GM18502 (cell line): ENCODE results near the gene THEMIS2.
"Not testable (repeated sequence)": the region's sequence is repeated elsewhere in the genome, so short reads cannot be mapped to it uniquely, and the experiment has no call there.

Experiments used
- ATAC-seq: cut with Tn5 transposase; IDR thresholded peaks from one replicate; pipeline ENCODE4 v1.9.1; 2021; ENCODE audit warnings: mild to moderate bottlenecking; ENCODE audit not compliant: unreplicated experiment, poor library complexity

The THEMIS2 gene

DNA sequence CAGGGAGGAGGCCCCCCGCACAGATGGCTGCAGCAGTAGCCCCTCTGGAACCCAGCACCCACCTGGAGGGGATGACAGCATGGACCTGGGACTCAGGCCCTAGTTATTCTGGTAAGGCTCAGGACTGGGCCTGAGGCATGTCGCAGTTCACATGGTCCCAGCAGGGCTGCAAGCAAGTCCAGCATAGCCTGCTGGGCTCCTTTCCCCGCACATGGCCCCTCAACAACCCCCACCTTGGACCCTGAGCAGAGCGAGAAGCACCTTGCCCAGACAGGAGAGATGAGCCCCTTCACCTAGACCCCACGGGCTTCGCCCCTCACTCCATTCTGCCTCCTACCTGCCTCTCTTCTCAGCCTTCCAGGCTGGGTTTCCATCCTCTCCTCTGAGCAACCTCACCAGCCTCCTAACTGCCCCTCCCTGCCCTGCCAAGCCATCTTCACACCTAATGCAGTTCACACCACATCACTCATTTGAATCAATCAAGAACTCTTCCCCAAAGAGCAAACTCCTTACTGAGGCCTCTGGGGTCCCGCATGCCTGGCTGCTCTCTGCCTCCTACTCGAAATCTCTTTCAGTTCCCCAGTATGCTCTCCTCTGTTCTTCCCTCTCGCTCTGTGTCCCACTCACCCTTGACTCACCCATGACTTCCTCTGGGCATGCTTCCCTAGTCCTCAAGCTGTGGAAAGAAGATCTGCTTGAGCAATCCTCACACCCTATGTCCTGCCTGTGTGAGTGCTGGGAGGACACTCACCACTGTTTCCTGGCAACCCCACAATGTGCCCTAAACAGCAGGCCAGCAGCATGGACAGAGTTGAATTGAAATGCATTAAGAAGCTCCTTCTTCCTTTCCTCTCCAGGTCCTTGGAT lies 9.4 kb upstream of the THEMIS2 start:
- no peak for ATAC-seq

DNA sequence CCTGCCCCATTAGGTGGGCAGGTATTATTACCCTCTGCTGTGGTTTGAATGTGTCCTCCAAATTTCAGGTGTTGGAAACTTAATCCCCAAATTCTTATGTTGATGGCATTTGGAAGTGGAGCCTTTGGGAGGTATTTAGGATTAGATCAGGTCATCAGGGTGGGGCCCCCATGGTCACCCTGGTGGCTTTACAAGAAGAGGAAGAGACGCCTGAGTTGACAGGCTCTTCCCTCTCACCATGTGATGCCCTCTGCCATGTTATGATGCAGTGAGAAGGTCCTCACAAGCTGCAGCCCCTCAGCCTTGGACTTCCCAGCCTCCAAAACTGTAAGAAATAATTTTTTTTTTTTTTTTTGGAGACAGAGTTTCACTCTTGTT lies 8.8 kb upstream of the THEMIS2 start:
- no peak for ATAC-seq

DNA sequence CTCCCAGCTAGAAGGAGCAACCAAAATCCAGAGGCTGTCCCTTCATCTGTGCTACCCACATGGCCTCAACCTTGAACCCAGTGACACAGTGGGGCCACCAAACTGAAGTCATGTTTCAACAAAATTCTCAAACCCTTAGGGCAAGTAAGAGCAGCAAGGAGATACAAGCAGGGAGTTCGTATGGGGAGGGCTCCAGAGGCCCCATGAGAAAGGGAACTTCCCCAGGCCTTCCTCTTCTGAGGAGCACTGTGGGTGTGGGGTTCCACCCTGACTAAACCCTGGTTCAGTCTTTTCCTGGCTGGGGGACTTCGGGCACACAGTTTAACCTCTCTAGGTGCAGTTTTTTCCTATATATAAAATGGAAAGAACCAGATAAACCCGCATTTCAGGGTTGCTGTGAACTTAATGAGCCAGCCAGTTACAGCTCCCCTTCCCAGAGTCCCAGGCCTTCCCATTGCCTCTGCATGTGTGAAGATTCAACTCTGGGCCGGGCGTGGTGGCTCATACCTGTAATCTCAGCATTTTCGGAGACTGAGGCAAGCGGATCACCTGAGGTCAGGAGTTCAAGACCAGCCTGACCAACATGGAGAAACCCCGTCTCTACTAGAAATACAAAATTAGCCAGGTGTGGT lies 8.0 kb upstream of the THEMIS2 start:
- ATAC-seq = no peak

DNA sequence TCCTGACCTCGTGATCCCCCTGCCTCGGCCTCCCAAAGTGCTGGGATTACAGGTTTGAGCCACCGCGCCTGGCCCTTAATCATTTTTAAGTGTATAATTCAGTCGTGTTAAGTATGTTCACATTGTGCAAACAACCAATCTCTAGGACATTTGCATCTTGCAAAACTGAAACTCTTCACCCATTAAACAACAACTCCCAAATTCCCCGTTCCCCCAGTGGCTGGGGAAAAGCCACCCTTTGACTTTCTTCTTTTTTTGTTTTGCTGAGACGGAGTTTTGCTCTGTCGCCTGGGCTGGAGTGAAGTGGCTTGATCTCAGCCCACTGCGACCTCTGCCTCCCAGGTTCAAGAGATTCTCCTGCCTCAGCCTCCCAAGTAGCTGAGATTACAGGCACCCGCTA lies 6.5 kb upstream of the THEMIS2 start:
- ATAC-seq = no peak

DNA sequence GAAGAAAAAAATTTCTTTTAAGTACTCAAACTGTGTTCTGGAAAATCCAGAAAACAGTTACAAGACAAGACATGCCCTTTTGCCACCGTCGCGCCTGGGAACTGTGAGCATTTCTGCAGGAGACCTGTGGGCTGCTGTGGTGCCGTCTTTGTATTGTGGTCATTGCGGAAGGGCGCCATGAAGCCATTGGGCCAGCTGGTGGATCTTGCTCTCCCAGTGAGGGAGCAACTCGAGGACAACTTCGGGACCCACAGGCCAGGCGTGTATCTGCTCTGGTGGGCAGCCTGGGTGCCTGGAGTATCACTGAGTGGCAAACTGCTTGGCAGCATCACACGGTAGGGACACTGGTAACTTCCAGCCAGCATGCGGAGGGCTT lies 3.8 kb upstream of the THEMIS2 start:
- no peak for ATAC-seq

DNA sequence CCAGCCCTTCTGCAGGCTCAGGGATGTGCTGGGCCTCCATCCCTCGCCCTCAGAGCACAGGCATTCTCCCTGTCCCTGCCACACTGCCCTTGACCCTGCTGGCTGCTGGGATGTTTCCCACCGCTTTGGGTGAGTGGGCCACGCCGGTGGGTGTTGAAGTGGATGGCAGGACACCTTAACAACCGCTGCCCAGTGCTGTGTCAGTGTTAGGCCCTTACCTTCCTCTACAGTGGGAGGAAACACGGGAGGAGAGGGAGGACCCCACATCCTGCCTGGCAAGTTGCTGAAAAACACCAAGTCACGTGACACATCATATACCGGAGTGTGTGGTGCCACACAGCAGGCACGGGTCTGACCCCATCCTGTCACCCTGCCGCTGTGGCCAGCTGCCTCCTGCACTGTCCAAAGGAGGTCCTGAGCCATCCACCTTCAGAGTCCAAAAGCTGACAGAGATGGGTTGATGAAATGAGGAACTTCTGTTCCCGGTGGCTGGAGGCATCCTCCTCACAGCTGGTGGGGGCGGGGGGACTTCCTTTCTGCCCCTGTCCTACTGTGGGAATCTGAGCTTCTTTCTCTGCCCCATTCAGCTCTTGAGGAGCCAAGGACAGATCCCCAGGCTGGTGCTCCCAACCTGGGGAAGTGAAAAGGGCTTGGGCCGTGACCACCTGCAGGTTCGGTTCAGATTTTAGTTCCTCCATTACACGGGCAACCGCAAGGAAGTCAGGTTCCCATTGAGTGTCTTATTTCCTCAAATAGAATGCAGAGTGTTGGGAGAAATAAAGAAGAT lies 3.2 kb upstream of the THEMIS2 start:
- ATAC-seq = peak; percentile 48

DNA sequence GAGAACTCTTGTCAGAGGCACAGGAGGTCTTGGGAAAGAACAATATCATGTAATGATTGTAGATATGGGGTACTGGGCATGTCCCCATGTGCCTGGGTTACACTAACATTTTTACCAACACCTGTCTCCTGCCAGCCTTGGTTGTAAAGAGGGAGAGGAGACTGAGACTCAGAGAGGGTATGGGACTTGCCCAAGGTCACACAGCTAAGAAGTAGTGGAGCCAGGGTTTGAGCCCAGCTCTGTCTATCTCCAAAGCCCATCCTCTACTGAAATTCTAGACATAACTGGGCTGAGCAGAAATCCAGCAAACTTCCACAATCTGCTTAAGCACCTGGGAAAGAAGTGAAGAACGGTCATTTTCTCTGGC lies 2.6 kb upstream of the THEMIS2 start:
- ATAC-seq = no peak

DNA sequence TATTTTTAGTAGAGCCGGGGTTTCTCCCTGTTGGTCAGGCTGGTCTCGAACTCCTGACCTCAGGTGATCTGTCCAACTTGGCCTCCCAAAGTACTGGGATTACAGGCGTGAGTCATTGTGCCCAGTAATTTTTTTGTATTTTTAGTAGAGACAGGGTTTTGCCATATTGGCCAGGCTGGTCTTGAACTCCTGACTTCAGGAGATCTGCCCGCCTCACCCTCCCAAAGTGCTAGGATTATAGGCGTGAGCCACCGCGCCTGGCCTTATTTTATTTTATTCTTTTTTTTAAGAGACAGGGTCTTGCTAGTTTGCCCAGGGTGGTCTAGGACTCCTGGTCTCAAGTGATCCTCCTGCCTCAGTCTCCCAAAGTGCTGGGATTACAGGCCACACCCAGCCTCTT lies 1.3 kb upstream of the THEMIS2 start:
- not testable (repeated sequence) for ATAC-seq

DNA sequence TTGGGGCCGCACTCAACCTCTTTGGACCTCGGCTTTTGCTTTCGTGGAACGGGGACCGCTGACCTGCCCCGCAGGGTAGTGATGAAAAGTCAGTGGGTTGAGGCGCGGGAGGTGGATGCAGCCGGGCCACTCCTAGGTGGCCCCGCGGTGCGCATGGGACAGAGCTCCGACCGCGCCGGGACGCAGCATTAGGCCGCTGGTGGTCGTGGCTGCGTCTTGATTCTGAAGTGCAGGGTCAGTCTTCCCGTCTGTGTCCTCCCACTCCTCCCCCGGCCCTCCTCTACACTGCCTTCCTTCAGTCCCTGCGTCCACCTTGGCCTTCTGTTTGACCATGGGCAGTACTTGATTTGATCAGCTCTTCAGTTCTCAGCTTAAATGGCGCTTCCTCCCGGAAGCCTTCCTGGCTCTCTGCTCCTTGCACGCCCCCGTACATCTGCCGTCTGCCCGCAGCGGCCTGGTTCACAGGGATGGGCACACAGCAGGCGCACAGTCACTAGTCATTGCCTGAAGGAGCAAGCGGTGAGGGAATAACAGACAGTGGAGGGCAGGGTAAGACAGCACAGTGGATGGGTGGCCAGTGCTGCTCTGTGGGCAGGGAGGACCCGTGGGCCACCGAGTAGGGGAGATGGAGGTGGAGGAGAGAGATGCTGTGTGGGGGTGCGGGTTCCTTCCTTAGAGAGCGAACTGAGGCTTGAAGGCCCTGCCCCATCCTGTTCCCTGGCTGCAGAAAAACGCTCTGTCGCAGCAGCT lies 633 bp downstream of the THEMIS2 start:
- ATAC-seq = peak; percentile 30

DNA sequence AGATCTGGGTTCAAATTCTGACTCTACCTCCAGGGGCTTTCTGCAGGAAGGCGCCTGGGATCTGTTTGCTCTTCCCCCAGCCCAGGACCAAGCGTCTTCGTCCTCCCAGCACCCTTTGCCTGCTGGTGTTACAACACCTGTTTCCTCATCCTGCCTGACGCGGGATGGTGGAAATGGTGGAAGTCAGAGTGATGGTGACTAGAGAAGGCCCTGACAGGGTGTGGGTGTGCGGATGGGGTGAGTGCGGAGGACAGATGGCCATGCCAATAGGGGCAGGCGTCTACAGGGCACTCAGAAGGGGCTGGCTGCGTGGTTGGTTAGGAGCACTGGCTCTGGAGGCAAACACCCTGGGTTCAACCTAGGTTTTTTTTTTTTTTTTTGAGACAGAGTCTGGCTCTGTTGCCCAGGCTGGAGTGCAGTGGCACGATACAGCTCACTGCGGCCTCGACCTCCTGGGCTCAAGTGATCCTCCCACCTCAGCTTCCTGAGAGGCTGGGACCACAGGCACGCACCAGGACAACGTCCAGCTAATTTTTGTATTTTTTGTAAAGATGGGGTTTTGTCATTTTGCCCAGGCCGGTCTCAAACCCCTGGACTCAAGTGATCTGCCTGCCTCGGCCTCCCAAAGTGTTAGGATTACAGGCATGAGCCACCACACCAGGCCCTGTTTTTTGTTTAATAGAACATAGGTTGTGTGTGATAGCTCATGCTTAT lies 1.5 kb downstream of the THEMIS2 start:
- ATAC-seq = no peak

DNA sequence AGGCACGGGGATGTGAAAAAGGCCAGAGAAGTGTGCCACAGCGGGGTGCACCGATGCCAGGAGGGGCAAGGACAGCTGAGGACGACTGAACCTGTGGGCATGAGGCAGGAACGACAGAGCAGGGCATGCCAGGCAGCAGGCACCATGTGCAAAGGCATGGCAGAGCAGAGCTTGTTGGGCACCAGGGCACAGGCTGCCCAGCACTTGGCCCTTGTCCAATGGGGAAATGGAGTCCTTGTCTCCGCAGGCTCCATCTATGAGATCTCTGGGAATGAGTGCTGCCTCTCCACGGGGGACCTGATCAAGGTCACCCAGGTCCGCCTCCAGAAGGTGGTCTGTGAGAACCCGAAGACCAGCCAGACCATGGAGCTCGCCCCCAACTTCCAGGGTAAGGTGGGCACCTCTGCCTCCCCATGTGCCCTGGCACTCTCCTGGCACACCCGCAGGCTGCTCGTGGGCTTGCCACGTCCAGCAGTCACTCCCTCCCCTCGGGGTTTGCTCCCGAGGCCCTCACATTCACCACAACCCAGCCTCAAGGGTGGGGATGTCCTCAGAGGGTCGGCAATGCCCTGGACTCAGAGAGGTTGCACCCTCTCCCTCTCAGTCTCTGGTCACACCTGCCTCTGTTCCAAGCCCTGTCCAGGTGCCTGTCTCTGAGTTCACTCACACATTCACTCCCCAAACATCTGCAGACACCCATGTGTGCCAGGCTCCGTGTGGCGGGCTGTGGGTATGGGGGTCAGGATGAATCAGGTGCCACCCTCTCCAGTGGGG lies 4.2 kb downstream of the THEMIS2 start:
- ATAC-seq = no peak

DNA sequence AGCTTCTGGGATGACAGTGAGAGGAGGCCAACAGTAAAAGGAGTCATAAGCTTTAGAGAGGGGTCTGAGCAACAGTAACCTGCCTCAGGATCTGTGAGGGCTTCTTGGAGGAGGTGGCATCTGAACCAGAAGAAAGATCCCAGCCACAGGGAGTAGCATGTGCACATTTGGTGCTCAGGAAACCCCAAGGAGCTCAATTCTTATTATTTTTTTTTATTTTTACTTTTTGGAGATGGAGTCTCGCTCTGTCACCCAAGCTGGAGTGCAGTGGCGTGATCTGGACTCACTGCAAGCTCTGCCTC lies 4.7 kb downstream of the THEMIS2 start:
- ATAC-seq = no peak

DNA sequence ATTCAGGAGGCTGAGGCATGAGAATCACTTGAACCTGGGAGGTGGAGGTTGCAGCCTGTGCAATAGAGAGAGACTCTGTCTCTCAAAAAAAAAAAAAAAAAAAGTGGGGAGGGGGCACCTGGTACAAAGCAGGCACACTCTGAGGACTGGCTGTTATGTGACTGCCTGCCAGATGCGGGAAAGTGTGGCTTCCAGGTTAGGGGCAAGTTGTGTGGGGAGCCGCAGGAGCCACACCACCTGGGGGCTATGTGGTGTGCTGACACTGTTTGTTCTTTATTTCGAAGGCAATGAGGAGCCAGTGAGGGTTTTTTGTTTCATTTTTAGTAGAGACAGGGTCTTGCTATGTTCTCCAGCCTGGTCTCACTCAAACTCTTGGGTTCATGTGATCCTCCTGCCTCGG lies 5.7 kb downstream of the THEMIS2 start:
- no peak for ATAC-seq

DNA sequence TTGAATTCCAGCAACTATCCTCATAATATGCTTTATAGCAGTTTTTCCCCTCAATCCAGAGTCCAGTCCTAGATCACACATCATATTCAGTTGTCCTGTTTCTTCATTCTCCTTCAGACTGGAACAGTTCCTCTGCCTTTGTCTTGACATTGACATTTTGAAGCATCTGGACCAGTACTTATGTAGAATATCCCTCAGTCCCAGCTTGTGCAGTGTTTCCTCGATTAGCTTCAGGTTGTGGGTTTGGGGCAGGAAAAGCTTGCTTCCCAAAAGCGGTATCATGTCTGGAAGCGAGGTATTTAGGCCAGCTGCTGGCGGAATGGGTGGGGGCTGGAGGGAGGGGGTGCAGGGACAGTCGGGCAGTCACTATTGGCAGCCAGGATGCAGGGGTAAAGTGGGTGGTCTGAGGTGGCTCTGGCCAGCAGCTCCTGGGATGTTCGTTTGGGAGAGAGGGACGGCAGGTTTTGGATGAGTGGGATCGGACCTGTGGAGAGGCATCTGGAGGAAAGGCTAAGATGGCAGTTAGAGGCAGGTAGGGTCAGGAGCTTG lies 6.5 kb downstream of the THEMIS2 start:
- no peak for ATAC-seq

DNA sequence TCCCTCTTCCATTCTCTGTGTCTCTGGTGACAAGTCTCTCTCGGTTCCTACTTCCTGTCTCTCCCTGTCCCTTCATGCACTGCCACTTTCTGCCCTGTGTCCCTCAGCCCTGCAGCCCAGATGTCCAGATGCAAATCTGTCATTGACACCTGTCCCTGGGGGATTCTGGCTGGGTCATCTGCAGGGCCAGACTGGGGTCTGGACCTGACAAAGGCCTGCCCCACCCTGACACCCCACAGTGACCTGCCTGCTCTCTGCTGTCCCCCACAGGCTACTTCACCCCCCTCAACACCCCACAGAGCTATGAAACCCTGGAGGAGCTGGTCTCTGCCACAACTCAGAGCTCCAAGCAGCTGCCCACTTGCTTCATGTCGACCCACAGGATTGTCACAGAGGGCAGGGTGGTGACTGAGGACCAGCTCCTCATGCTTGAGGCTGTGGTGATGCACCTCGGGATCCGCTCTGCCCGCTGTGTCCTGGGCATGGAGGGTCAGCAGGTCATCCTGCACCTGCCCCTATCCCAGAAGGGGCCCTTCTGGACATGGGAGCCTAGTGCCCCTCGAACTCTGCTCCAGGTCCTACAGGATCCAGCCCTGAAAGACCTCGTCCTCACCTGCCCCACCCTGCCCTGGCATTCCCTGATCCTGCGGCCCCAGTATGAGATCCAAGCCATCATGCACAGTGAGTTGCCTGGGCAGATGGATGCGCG lies 7.2 kb downstream of the THEMIS2 start:
- no peak for ATAC-seq

DNA sequence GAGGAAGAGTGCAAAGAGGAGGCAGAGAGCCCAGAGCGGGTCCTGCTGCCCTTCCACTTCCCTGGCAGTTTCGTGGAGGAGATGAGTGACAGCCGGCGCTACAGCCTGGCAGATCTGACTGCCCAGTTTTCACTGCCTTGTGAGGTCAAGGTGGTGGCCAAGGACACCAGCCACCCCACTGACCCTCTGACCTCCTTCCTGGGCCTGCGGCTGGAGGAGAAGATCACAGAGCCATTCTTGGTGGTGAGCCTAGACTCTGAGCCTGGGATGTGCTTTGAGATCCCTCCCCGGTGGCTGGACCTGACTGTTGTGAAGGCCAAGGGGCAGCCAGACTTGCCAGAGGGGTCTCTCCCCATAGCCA lies 10.2 kb downstream of the THEMIS2 start:
- no peak for ATAC-seq

DNA sequence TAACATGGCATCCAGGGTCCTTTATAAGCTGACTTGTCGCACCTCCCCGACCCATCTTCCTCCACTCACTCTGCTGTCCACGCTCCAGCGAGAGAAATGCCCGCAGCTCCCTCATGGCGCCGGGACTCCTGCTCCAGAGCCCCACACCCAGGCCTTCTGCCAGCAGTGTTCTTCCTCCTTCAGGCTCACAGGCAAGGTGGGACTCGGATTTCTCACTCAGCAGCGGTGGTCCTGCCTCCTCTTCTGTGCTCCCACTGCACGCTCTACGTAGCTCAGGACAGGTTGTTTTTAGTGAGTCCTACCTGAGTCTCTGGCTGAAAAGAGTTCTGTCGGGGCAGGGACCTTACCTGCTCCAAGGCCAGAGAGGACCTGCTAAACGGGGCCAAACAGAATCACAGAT lies 11.2 kb downstream of the THEMIS2 start:
- no peak for ATAC-seq

DNA sequence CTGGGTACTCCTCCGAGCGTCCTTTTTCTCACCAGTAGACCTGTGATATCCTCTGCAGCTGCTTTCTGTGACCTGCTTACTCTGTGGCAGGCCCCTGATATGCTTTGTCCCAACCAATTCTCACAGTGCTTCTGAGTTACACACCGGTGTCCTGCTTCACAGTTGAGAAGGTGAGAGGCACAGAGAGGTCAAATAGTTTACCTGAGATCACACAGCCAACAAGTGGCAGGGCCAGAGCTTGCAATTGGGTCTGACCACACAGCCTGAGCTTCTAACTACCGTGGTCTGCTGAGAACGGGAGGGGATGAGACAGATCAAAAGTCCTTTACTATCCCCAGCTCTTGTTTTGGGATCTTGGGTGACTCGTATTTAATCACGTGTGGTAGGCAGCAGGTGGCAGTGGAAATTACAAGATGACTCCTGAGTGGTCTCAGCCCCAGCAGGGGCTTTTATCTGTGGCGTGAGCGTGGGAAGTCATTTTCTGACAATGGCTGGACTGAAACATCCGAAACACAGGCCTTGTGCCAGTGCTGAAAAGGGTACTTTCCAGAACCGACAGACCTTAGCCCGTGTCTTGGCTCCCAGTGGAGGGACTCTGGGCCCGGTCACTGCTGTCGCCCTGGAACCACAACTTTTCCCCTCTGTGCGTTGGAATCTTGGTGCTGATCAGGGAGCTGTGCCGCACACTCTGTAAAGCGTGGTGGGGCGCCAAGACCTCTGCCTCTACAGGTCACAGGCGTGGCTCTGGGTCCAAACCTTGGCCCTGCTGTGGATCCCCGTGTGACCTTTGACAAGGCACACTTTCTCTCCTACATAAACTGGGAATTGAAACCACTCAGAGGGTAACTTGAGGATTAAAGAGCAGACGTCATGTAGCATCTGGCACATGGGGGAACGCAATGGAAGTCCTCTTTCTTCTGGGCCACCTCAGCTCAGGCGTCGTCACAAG lies 11.9 kb downstream of the THEMIS2 start:
- no peak for ATAC-seq
